Activated naive CD8-positive, alpha-beta T cell (primary cell): ENCODE measurements around the gene RHBG.
"Not testable (repeated sequence)": the region's sequence is repeated elsewhere in the genome, so short reads cannot be mapped to it uniquely, and the experiment has no call there.

ENCODE experiments used
- H3K27ac Mint-ChIP-seq: one replicate; pipeline ENCODE4 v1.8.0; 2021; ENCODE audit warnings: mixed read lengths
- H3K27me3 Mint-ChIP-seq: one replicate; pipeline ENCODE4 v1.8.0; 2021; ENCODE audit warnings: mixed read lengths
- H3K36me3 Mint-ChIP-seq: one replicate; pipeline ENCODE4 v1.8.0; 2021; ENCODE audit warnings: mixed read lengths
- H3K4me1 Mint-ChIP-seq: one replicate; pipeline ENCODE4 v1.8.0; 2021; ENCODE audit warnings: low read depth, mixed read lengths
- H3K4me3 Mint-ChIP-seq: one replicate; pipeline ENCODE4 v1.8.0; 2021; ENCODE audit warnings: mild to moderate bottlenecking, mixed read lengths
- H3K9me3 Mint-ChIP-seq: one replicate; pipeline ENCODE4 v1.8.0; 2021; ENCODE audit warnings: low read depth, mixed read lengths

Gene RHBG

GRCh38 chr1:156356262-156356874 is 12.6 kb upstream of the RHBG start:
- Mint-ChIP-seq H3K4me3 (no peak overlapping the region), H3K27ac (no peak overlapping the region), H3K27me3 (peaks cover 14% of the 10 kb centered on the region), H3K4me1 (no peaks in the 10 kb centered on the region), H3K9me3 (no peaks in the 10 kb centered on the region), H3K36me3 (no peaks in the 10 kb centered on the region)

DNA sequence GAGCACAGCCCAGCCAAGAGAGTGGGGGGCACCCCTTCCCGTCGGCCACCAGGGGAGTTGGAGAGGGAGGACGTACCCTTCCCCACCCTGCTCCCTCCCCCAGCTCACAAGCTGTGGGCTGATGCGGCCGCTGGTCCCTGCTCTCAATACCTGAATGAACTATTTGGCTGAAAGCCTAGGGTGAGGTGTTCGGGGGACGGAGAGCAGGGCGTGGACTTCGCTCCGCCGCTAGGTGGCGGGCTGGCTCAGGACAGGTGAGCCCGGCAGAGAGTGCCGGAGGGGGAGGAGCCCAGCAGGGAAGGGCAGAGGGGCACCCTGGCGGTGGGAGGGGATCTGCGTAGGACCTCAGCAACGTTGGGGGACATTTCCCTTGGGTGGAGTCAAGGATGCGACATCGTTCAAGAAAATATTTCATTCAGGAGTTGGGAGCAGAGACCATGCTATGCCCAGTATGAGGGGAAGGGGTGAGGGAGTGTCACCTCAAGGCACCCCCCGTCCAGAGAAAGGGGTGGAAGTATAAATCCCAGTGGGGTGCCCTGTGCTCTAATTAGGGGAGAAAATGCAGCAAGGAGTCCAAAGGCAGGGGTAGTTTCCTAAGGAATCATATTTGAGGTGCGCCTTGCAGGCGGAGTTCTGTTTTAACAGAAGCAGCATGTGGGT is 12.0 kb upstream of the RHBG start:
- no peaks in the 10 kb centered on the region for H3K4me1 Mint-ChIP-seq
- H3K27me3 Mint-ChIP-seq = peaks cover 14% of the 10 kb centered on the region
- H3K27ac Mint-ChIP-seq = no peak overlapping the region
- no peaks in the 10 kb centered on the region for H3K9me3 Mint-ChIP-seq
- no peaks in the 10 kb centered on the region for H3K36me3 Mint-ChIP-seq
- H3K4me3 Mint-ChIP-seq = no peak overlapping the region

DNA sequence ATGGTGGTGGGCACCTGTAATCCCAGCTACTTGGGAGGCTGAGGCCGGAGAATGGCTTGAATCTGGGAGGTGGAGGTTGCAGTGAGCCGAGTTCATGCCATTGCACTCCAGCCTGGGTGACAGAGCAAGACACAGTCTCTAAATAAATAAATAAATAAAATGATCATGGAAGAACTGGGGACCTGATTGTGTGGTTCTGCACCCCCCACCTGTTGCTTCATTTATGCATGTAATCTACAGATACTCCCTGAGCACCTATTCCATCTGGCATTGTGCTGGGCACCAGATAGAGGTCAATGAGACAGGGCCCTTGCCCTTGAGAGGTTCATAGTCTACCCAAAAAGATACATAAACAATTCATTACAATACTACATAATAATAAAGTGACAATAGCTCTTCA is 11.0 kb upstream of the RHBG start:
- H3K4me3 Mint-ChIP-seq = no peak overlapping the region
- peaks cover 14% of the 10 kb centered on the region for H3K27me3 Mint-ChIP-seq
- no peaks in the 10 kb centered on the region for H3K9me3 Mint-ChIP-seq
- H3K4me1 Mint-ChIP-seq = no peaks in the 10 kb centered on the region
- H3K27ac Mint-ChIP-seq = no peak overlapping the region
- H3K36me3 Mint-ChIP-seq = no peaks in the 10 kb centered on the region

- no peaks in the 10 kb centered on the region for H3K4me1 Mint-ChIP-seq
- H3K4me3 Mint-ChIP-seq = no peak overlapping the region
- H3K27me3 Mint-ChIP-seq = peaks cover 14% of the 10 kb centered on the region
- no peak overlapping the region for H3K27ac Mint-ChIP-seq
- no peaks in the 10 kb centered on the region for H3K36me3 Mint-ChIP-seq
- H3K9me3 Mint-ChIP-seq = no peaks in the 10 kb centered on the region
Observed at GRCh38 chr1:156358641-156359040, 10.4 kb upstream of the RHBG start.

- no peak overlapping the region for H3K27ac Mint-ChIP-seq
- H3K4me1 Mint-ChIP-seq = no peaks in the 10 kb centered on the region
- H3K36me3 Mint-ChIP-seq = no peaks in the 10 kb centered on the region
- H3K9me3 Mint-ChIP-seq = no peaks in the 10 kb centered on the region
- H3K27me3 Mint-ChIP-seq = peaks cover 18% of the 10 kb centered on the region
- H3K4me3 Mint-ChIP-seq = no peak overlapping the region
Observed at GRCh38 chr1:156359249-156359648, 9.8 kb upstream of the RHBG start.

GRCh38 chr1:156359973-156360372 is 9.0 kb upstream of the RHBG start:
- peaks cover 20% of the 10 kb centered on the region for H3K27me3 Mint-ChIP-seq
- H3K36me3 Mint-ChIP-seq = no peaks in the 10 kb centered on the region
- H3K4me3 Mint-ChIP-seq = no peak overlapping the region
- H3K9me3 Mint-ChIP-seq = no peaks in the 10 kb centered on the region
- no peaks in the 10 kb centered on the region for H3K4me1 Mint-ChIP-seq
- no peak overlapping the region for H3K27ac Mint-ChIP-seq

DNA sequence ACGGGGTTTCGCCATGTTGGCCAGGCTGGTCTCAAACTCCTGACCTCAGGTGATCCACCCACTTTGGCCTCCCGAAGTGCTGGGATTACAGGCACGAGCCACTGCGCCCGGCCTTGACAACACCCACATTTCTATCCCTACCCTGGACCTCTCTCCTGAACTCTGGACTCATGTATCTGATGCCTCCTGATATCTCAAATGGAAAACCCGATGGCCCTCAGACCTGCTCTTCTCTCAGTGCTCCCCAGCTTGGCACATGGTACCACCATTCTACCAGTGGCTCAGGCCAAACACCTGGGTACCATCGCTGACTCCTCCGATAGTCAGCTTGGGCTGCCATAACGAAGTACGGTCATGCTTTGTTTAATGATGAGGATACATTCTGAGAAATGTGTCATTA is 8.5 kb upstream of the RHBG start:
- Mint-ChIP-seq H3K27me3 (peaks cover 24% of the 10 kb centered on the region), H3K4me1 (no peaks in the 10 kb centered on the region), H3K4me3 (no peak overlapping the region), H3K9me3 (no peaks in the 10 kb centered on the region), H3K27ac (no peak overlapping the region), H3K36me3 (peaks cover 4% of the 10 kb centered on the region)

GRCh38 chr1:156365754-156366153 is 3.3 kb upstream of the RHBG start:
- no peak overlapping the region for H3K4me3 Mint-ChIP-seq
- H3K36me3 Mint-ChIP-seq = peaks cover 4% of the 10 kb centered on the region
- H3K4me1 Mint-ChIP-seq = peaks cover 4% of the 10 kb centered on the region
- no peak overlapping the region for H3K27ac Mint-ChIP-seq
- H3K9me3 Mint-ChIP-seq = no peaks in the 10 kb centered on the region
- H3K27me3 Mint-ChIP-seq = peaks cover 30% of the 10 kb centered on the region

GRCh38 chr1:156366378-156367166 is 2.4 kb upstream of the RHBG start:
- Mint-ChIP-seq H3K9me3 (no peaks in the 10 kb centered on the region), H3K4me1 (peaks cover 4% of the 10 kb centered on the region), H3K36me3 (peaks cover 4% of the 10 kb centered on the region), H3K27ac (no peak overlapping the region), H3K27me3 (peaks cover 30% of the 10 kb centered on the region), H3K4me3 (no peak overlapping the region)

DNA sequence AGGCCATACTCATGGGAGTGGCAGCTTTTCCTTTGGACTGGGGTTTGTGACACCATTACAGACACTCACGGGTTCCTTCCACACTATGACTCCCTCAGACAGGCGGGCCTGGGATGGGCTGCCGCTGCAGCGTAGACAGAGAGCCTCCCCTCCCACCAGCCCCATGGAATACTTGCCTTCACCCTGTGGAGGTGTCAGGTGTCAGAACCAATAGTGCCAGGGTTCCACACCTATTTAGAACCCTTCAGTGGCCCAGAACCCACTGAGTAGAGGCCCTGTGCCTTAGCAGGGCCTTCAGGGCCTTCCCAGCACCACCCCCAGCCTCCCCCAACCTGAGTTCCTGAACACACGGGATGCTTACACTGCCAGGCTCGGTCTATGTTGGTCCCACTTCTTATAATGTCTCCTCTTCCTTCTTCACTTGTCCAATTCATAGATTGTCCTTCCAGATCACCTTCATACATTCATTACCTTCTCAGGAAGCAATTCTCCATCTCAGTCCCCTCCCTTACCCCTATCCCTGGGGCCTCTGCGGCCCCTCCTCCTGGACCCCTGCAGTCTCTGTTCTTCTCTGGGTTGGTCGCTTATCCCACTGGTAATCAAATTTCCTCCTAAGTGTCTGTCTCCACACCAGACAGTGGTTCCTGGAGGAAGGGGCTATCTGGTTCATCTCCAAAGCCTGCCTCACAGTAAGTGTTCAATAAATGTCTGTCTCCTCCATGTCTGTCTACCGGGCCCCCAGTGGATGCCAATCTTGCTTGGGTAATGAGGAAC is 1.4 kb upstream of the RHBG start:
- Mint-ChIP-seq H3K27ac (no peak overlapping the region), H3K27me3 (peaks cover 36% of the 10 kb centered on the region), H3K9me3 (no peaks in the 10 kb centered on the region), H3K4me3 (no peak overlapping the region), H3K36me3 (peaks cover 4% of the 10 kb centered on the region), H3K4me1 (peaks cover 4% of the 10 kb centered on the region)

DNA sequence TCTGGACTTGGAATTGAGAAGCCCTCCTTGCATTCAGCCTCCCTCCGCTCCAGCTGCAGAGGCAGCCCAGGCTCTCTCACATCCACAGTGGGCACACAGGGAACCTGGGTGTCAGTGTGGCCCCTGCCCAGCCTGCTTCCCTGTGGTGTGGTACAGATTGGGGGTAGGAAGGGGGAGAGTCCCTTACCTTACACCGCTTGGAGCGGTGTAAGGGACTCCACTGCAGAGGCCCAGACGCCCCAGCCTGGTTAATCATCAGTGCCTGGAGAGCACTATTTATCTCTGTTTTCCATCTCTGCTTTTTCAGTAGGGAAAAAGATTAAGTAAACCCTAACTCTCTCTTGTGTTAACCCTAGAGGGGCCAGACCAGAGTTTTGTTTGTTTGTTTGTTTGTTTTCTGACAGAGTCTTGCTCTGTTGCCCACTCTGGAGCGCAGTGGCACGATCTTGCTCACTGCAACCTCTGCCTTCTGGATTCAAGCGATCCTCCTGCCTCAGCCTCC is 803 bp upstream of the RHBG start:
- H3K27ac Mint-ChIP-seq = no peak overlapping the region
- peaks cover 36% of the 10 kb centered on the region for H3K27me3 Mint-ChIP-seq
- H3K4me1 Mint-ChIP-seq = peaks cover 4% of the 10 kb centered on the region
- no peaks in the 10 kb centered on the region for H3K9me3 Mint-ChIP-seq
- H3K4me3 Mint-ChIP-seq = no peak overlapping the region
- peaks cover 4% of the 10 kb centered on the region for H3K36me3 Mint-ChIP-seq

DNA sequence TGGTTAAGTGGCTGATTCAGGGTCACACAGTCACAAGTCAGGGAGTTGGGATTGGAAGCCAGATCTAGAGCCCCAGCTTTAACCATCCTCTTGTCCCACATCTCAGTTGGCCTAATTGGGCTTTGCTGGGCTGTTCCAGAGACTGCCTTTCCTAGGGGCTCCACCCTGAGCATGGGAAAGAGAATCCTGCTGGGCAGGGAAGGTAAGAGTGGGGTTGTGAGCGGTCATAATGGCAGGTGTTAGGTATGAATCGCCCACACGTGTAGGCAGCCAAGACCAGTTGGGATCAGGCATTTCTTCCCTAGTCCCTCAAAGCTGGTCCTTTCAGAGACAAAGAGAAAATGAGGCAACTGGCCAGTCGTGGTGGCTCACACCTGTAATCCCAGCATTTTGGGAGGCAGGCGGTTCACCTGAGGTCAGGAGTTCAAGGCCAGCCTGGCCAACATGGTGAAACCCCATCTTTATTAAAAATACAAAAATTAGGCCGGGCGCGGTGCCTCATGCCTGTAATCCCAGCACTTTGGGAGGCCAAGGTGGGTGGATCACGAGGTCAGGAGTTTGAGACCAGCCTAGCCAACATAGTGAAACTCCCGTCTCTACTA is 775 bp downstream of the RHBG start:
- not testable (repeated sequence) for H3K4me1 Mint-ChIP-seq, H3K27ac Mint-ChIP-seq, H3K36me3 Mint-ChIP-seq, H3K9me3 Mint-ChIP-seq
- Mint-ChIP-seq H3K4me3 (peak overlapping the region; percentile 69), H3K27me3 (peaks cover 31% of the 10 kb centered on the region)

GRCh38 chr1:156371553-156372264 is 2.7 kb downstream of the RHBG start:
- peaks cover 24% of the 10 kb centered on the region for H3K27me3 Mint-ChIP-seq
- no peaks in the 10 kb centered on the region for H3K9me3 Mint-ChIP-seq

GRCh38 chr1:156372265-156372586 is 3.2 kb downstream of the RHBG start:
- peaks cover 4% of the 10 kb centered on the region for H3K4me1 Mint-ChIP-seq
- no peak overlapping the region for H3K27ac Mint-ChIP-seq
- no peaks in the 10 kb centered on the region for H3K36me3 Mint-ChIP-seq
- H3K4me3 Mint-ChIP-seq = no peak overlapping the region
- peaks cover 24% of the 10 kb centered on the region for H3K27me3 Mint-ChIP-seq
- H3K9me3 Mint-ChIP-seq = no peaks in the 10 kb centered on the region

More at GRCh38 chr1:156371553-156372264, 2.7 kb downstream of the RHBG start:
- Mint-ChIP-seq H3K36me3 (no peaks in the 10 kb centered on the region), H3K4me3 (no peak overlapping the region), H3K4me1 (peaks cover 4% of the 10 kb centered on the region), H3K27ac (no peak overlapping the region)
